Measurements from ENCODE around the gene FCRLB. TPM values are rescaled to one million over a fixed set of nuclear protein-coding genes. Genes with fewer than 3 reads are reported as not detected.
"Not testable (repeated sequence)": the region's sequence is repeated elsewhere in the genome, so short reads cannot be mapped to it uniquely, and the experiment has no call there.

The FCRLB gene
- total and polyA plus RNA-seq, 2 experiments from 2014 or later, result 0.37 to 0.56 TPM

GRCh38 chr1:161768986-161769672 is 47.8 kb downstream of the FCRLB start:
- Histone ChIP-seq H3K4me1 (ENCODE audit: insufficient read depth) (0 out of 2 replicates have a peak, but pooled peaks cover 4% of the 10 kb centered on the region), H3K4me3 (no peak overlapping the region), H3K4me2 (no peak overlapping the region), H3K9me2 (ENCODE audit: insufficient read depth) (no peaks in the 10 kb centered on the region), H4K20me1 (replicated peaks; ENCODE audit: insufficient read depth) (no peaks in the 10 kb centered on the region), H3K27me3 (ENCODE audit: insufficient read depth) (no peaks in the 10 kb centered on the region), H3K27ac (ENCODE audit: low read depth) (no peak overlapping the region), H2AFZ (no peak overlapping the region), H3K36me3 (ENCODE audit: insufficient read depth) (no peaks in the 10 kb centered on the region), H3F3A (replicated peaks; ENCODE audit: low read depth) (0 out of 2 replicates have a peak, but pooled peaks cover 3% of the 10 kb centered on the region), H3K79me2 (replicated peaks; ENCODE audit: insufficient read depth) (peaks cover 15% of the 10 kb centered on the region)
- no peaks in the 10 kb centered on the region for H3K9me3 Mint-ChIP-seq
- no peak overlapping the region for H3K27ac Mint-ChIP-seq
- TF ChIP-seq JUNB (IDR thresholded peaks at IDR 0.05; ENCODE audit: unreplicated experiment) (no peak), CREB1 (CRISPR knock-in tag; IDR thresholded peaks at IDR 0.05; ENCODE audit: low read depth) (no peak), NANOG (IDR thresholded peaks at IDR 0.05; ENCODE audit: borderline replicate concordance) (no peak), EZH2phosphoT487 (IDR thresholded peaks at IDR 0.05; ENCODE audit: unreplicated experiment) (no peak), ZNF331 (CRISPR knock-in tag; IDR thresholded peaks at IDR 0.05; ENCODE audit: low read depth) (no peak), ZNF462 (CRISPR knock-in tag; IDR thresholded peaks at IDR 0.05) (no peak), POLR2AphosphoS5 (IDR thresholded peaks at IDR 0.05; ENCODE audit: low read depth) (no peak), REST (IDR thresholded peaks at IDR 0.05; ENCODE audit: unreplicated experiment) (no peak), ZNF114 (CRISPR knock-in tag; IDR thresholded peaks at IDR 0.05) (no peak), ETS1 (IDR thresholded peaks at IDR 0.05) (no peak)
- DNase-seq (ENCODE audit: low spot score) (no peak), ATAC-seq (no peak)
- peaks cover 5% of the 10 kb centered on the region; the same call in 1 of the 3 replicates for H3K4me1 Mint-ChIP-seq
- peaks cover 9% of the 10 kb centered on the region for H3K27me3 Mint-ChIP-seq (ENCODE audit: insufficient read depth, low read depth, poor library complexity)
- H3K36me3 Mint-ChIP-seq (ENCODE audit: low read depth), result no peaks in the 10 kb centered on the region
- no peak overlapping the region for H3K4me3 Mint-ChIP-seq

GRCh38 chr1:161769673-161770045 is 48.3 kb downstream of the FCRLB start:
- H3K9me2 ChIP-seq (ENCODE audit: insufficient read depth); H4K20me1 ChIP-seq (replicated peaks; ENCODE audit: insufficient read depth); H3K36me3 ChIP-seq (ENCODE audit: insufficient read depth); H3K4me1 ChIP-seq (ENCODE audit: insufficient read depth); ATAC-seq; H3K4me3 Mint-ChIP-seq; H3K27me3 ChIP-seq (ENCODE audit: insufficient read depth); H3K27me3 Mint-ChIP-seq (ENCODE audit: insufficient read depth, low read depth, poor library complexity); H3K9me3 Mint-ChIP-seq; H3K4me2 ChIP-seq; H3K4me1 Mint-ChIP-seq; H3K27ac Mint-ChIP-seq; H3K27ac ChIP-seq (ENCODE audit: low read depth); H3K36me3 Mint-ChIP-seq (ENCODE audit: low read depth); H3F3A ChIP-seq (replicated peaks; ENCODE audit: low read depth); DNase-seq (ENCODE audit: low spot score); H3K4me3 ChIP-seq; H2AFZ ChIP-seq: not testable (repeated sequence)
- peaks cover 15% of the 10 kb centered on the region for H3K79me2 ChIP-seq (replicated peaks; ENCODE audit: insufficient read depth)

Measured in GM23338 (cell line).